HCT116 (cell line): Measurements from ENCODE around the gene RCOR1. TPM values are rescaled to one million over a fixed set of nuclear protein-coding genes. Genes with fewer than 3 reads are reported as not detected.
"Not testable (repeated sequence)": the region's sequence is repeated elsewhere in the genome, so short reads cannot be mapped to it uniquely, and the experiment has no call there.

Experiments
- ATAC-seq: fragments of 200-7000 bp; cut with Tn5 transposase; 2 replicates; pipeline ENCODE4 v1.9.1; 2020; ENCODE audit warnings: mild to moderate bottlenecking, moderate library complexity
- BruUV-seq: library from RNA; stranded (reverse); fragments of 400-500 nt; replicated peaks from 2 replicates; lab custom pipeline; 2021; lab: Mats Ljungman, UMichigan
- CTCF ChIA-PET: fragments of 300-600 bp; sonication (Branson Sonifier 250); formaldehyde crosslinking; loops from one replicate; lab custom pipeline; 2021; ENCODE audit warnings: antibody characterized with exemption; lab: Charles Lee
- POLR2A ChIA-PET: fragments of 300-600, 350-600 bp; sonication (Branson Sonifier 250); formaldehyde crosslinking; loops from one replicate; lab custom pipeline; 2021; ENCODE audit warnings: antibody characterized with exemption; lab: Charles Lee
- RAD21 ChIA-PET, 2 experiments: fragments of 300-600 bp; sonication (Branson Sonifier 250); formaldehyde crosslinking; loops; one replicate each; lab custom pipeline; 2023; ENCODE audit warnings: low total read pairs in 2 of 2; ENCODE audit not compliant: uncharacterized antibody in 2 of 2, unreplicated experiment in 2 of 2, low non-redundant PET in 1 of 2; lab: Charles Lee
- DNase-seq: peaks from one replicate; pipeline ENCODE4 v3.0.0-alpha.2; 2010; ENCODE audit warnings: low read depth, low spot score
- H2AFZ ChIP-seq: fragments of 200-600 bp; shearing (Covaris generic), sonication (generic); 2 replicates; pipeline ENCODE4 v1.6.1; 2017; ENCODE audit warnings: low read depth, mixed run types, mixed read lengths, antibody characterized with exemption, low read length; ENCODE audit not compliant: poor library complexity, severe bottlenecking
- H3K27ac ChIP-seq: 2 replicates; pipeline ENCODE4 v1.5.1; 2012; ENCODE audit warnings: low read depth, low read length
- H3K27me3 ChIP-seq: fragments of 200-600 bp; sonication (generic); 2 replicates; pipeline ENCODE4 v1.6.1; 2016; ENCODE audit warnings: mixed run types, low read length, mixed read lengths; ENCODE audit not compliant: insufficient read depth
- H3K36me3 ChIP-seq, 2 experiments: fragments of 200-500 bp in 1 of 2; fragments of 200-600 bp in 1 of 2; sonication (Bioruptor generic) in 1 of 2; sonication (generic) in 1 of 2; 2 replicates each; pipeline versions ENCODE4 v1.5.1 to v1.6.1; 2014 to 2016; ENCODE audit warnings: low read length in 2 of 2, inconsistent platforms in 1 of 2, mixed read lengths in 1 of 2, mixed run types in 1 of 2; ENCODE audit not compliant: insufficient read depth in 2 of 2, control insufficient read depth in 1 of 2
- H3K4me1 ChIP-seq, 2 experiments: fragments of 200-600 bp in 1 of 2; sonication (generic) in 1 of 2; 2 replicates each; pipeline versions ENCODE4 v1.5.1 to v1.6.1; 2012 to 2017; ENCODE audit warnings: low read length in 2 of 2, inconsistent platforms in 1 of 2, mild to moderate bottlenecking in 1 of 2, mixed read lengths in 1 of 2, mixed run types in 1 of 2, moderate library complexity in 1 of 2; ENCODE audit not compliant: insufficient read depth in 2 of 2, control insufficient read depth in 1 of 2
- H3K4me2 ChIP-seq: fragments of 200-600 bp; sonication (generic); 2 replicates; pipeline ENCODE4 v1.6.1; 2017; ENCODE audit warnings: mixed run types, low read length, mixed read lengths
- H3K4me3 ChIP-seq, 2 experiments: fragments of 200-600 bp in 1 of 2; sonication (generic) in 1 of 2; replicated peaks in 1 of 2; 2 replicates each; pipeline ENCODE4 v1.5.1; 2011 to 2016; ENCODE audit warnings: low read length in 2 of 2, control low read depth in 1 of 2, low read depth in 1 of 2, mild to moderate bottlenecking in 1 of 2, mixed read lengths in 1 of 2, mixed run types in 1 of 2
- H3K79me2 ChIP-seq: fragments of 200-600 bp; sonication (generic); 2 replicates; pipeline ENCODE4 v1.6.1; 2017; ENCODE audit warnings: mild to moderate bottlenecking, mixed run types, low read length, moderate library complexity, mixed read lengths; ENCODE audit not compliant: insufficient read depth
- H3K9ac ChIP-seq: fragments of 200-600 bp; sonication (generic); 2 replicates; pipeline ENCODE4 v1.6.1; 2016; ENCODE audit warnings: low read length, mixed read lengths
- H3K9me2 ChIP-seq: fragments of 200-600 bp; sonication (generic), shearing (Covaris generic); 2 replicates; pipeline ENCODE4 v1.6.1; 2017; ENCODE audit warnings: mixed run types, mild to moderate bottlenecking, moderate library complexity; ENCODE audit not compliant: insufficient read depth
- H3K9me3 ChIP-seq, 2 experiments: fragments of 200-500 bp in 1 of 2; fragments of 200-600 bp in 1 of 2; sonication (Bioruptor generic) in 1 of 2; sonication (generic) in 1 of 2; 2 replicates each; pipeline ENCODE4 v1.6.1; 2014 to 2017; ENCODE audit warnings: low read length in 2 of 2, mixed read lengths in 2 of 2, inconsistent platforms in 1 of 2, low read depth in 1 of 2, mild to moderate bottlenecking in 1 of 2, mixed run types in 1 of 2, moderate library complexity in 1 of 2; ENCODE audit not compliant: control insufficient read depth in 1 of 2, insufficient read depth in 1 of 2
- H4K20me1 ChIP-seq: fragments of 200-600 bp; sonication (generic), shearing (Covaris generic); 2 replicates; pipeline ENCODE4 v1.6.1; 2017; ENCODE audit warnings: mixed run types, mild to moderate bottlenecking, moderate library complexity; ENCODE audit not compliant: insufficient read depth
- CBX3 ChIP-seq: IDR thresholded peaks from 2 replicates; pipeline ENCODE4 v1.6.1; 2012; ENCODE audit warnings: low read depth
- ELF1 ChIP-seq: IDR thresholded peaks from 2 replicates; pipeline ENCODE4 v1.6.1; 2012; ENCODE audit warnings: low read depth, borderline replicate concordance
- FOSL1 ChIP-seq: IDR thresholded peaks from 2 replicates; pipeline ENCODE4 v1.6.1; 2012; ENCODE audit warnings: low read depth
- JUND ChIP-seq: IDR thresholded peaks from 2 replicates; pipeline ENCODE4 v1.6.1; 2012
- MAX ChIP-seq: IDR thresholded peaks from 2 replicates; pipeline ENCODE4 v1.6.1; 2012
- POLR2A ChIP-seq: IDR thresholded peaks from 2 replicates; pipeline ENCODE4 v1.7.0; 2011; ENCODE audit warnings: borderline replicate concordance; ENCODE audit not compliant: insufficient read depth, insufficient read length; ENCODE audit errors: extremely low read depth
- RAD21 ChIP-seq: IDR thresholded peaks from 2 replicates; pipeline ENCODE4 v1.6.1; 2012; ENCODE audit warnings: low read depth, mild to moderate bottlenecking
- REST ChIP-seq: IDR thresholded peaks from 2 replicates; pipeline ENCODE4 v1.6.1; 2012; ENCODE audit warnings: low read depth
- SIN3A ChIP-seq: IDR thresholded peaks from 2 replicates; pipeline ENCODE4 v1.6.1; 2012; ENCODE audit warnings: low read depth
- SP1 ChIP-seq: IDR thresholded peaks from 2 replicates; pipeline ENCODE4 v1.6.1; 2012; ENCODE audit warnings: low read depth
- SRF ChIP-seq: IDR thresholded peaks from 2 replicates; pipeline ENCODE4 v1.6.1; 2012; ENCODE audit warnings: low read depth
- TCF7L2 ChIP-seq: IDR thresholded peaks from 2 replicates; pipeline ENCODE4 v1.7.0; 2011; ENCODE audit warnings: borderline replicate concordance, inconsistent platforms; ENCODE audit not compliant: insufficient read depth, insufficient read length; ENCODE audit errors: extremely low read depth
- ZFX ChIP-seq: fragments of 450-650 bp; IDR thresholded peaks from 2 replicates; pipeline ENCODE4 v1.6.1; 2017
- intact Hi-C: fragments of 100-400 bp; cut with micrococcal nuclease; formaldehyde crosslinking; loops from 2 replicates; pipeline ENCODE4 v1.10.0; 2022
- total RNA-seq: library from RNA; stranded (reverse); gene quantifications from one replicate; pipeline ENCODE4 v1.2.1, GENCODE V29; 2021; ENCODE audit not compliant: unreplicated experiment

Gene RCOR1
- total RNA-seq, 1 experiment from 2014 or later, result 30.7 TPM

- H3K27me3 ChIP-seq, result no peaks in the 10 kb centered on the region
- CTCF ChIA-PET, result no interaction called here
These were observed 41.6 kb downstream of the RCOR1 start for GRCh38 chr14:102633906-102634595.

GRCh38 chr14:102639611-102640010, 47.2 kb downstream of the RCOR1 start:
- POLR2A ChIA-PET, H3K9ac ChIP-seq, H3K36me3 ChIP-seq, H3K4me3 ChIP-seq, RAD21 ChIA-PET, H3K27me3 ChIP-seq, intact Hi-C loops, H3K9me3 ChIP-seq, CTCF ChIA-PET, DNase-seq, ATAC-seq, H3K27ac ChIP-seq, H3K4me1 ChIP-seq, H3K4me2 ChIP-seq, H2AFZ ChIP-seq, BruUV-seq, H3K9me2 ChIP-seq, H4K20me1 ChIP-seq: not testable (repeated sequence)
- H3K79me2 ChIP-seq, result peaks cover 97% of the 10 kb centered on the region

More at GRCh38 chr14:102633906-102634595, 41.6 kb downstream of the RCOR1 start:
- peaks cover 8% of the 10 kb centered on the region; the same call in 1 of the 2 replicates for H4K20me1 ChIP-seq
- no peak overlapping the region for H3K4me2 ChIP-seq
- DNase-seq (no peak), ATAC-seq (no peak)
- no peaks in the 10 kb centered on the region for H3K9me2 ChIP-seq
- peaks cover 94% of the 10 kb centered on the region for H3K79me2 ChIP-seq
- RAD21 ChIA-PET, result interaction anchor here in 1 of 2 experiments (0.6 kb wide), 1 partner anchor 59 kb away, joined by 3 read pairs; no protein-coding TSS in a partner anchor
- H3K9ac ChIP-seq, result no peak overlapping the region
- no peaks in the 10 kb centered on the region for H3K36me3 ChIP-seq
- POLR2A ChIA-PET, result no interaction called here
- intact Hi-C loops, result no loop called here
- no peaks in the 10 kb centered on the region for H3K9me3 ChIP-seq
- H3K27ac ChIP-seq, result no peak overlapping the region
- TF ChIP-seq SRF (no peak), REST (no peak), SP1 (no peak), ELF1 (no peak), POLR2A (no peak), TCF7L2 (no peak), FOSL1 (no peak), ZFX (no peak), RAD21 (no peak), JUND (no peak), CBX3 (no peak), MAX (no peak), SIN3A (no peak)
- H2AFZ ChIP-seq, result no peak overlapping the region
- BruUV-seq, result no TSS peak
- H3K4me1 ChIP-seq, result peaks cover 15 to 18% of the 10 kb centered on the region in 2 experiments; a peak in 3 of 4 replicates
- no peak overlapping the region for H3K4me3 ChIP-seq
